Hepatocyte (in vitro differentiated cells): ENCODE measurements around the gene HMGXB4.

Experiments used
- CTCF ChIP-seq: fragments of 200-600 bp; sonication (generic); IDR thresholded peaks from 2 replicates; pipeline ENCODE4 v1.5.1; 2016; ENCODE audit warnings: antibody characterized with exemption, mild to moderate bottlenecking; ENCODE audit not compliant: poor library complexity
- EZH2 ChIP-seq: fragments of 200-600 bp; sonication (generic); IDR thresholded peaks from 2 replicates; pipeline ENCODE4 v1.6.1; 2016; ENCODE audit warnings: antibody characterized with exemption, mild to moderate bottlenecking, borderline replicate concordance

- TF ChIP-seq CTCF: no peak
- TF ChIP-seq EZH2: no peak
Observed at GRCh38 chr22:35306350-35306967, 49.2 kb downstream of the HMGXB4 start.
